ENCODE data around the gene ZBTB25.

GRCh38 chr14:64454671-64455070 is 49.0 kb downstream of the ZBTB25 start:
- TF ChIP-seq CTCF (IDR thresholded peaks at IDR 0.05; ENCODE audit: low read length) (no peak), EZH2 (IDR thresholded peaks at IDR 0.05; ENCODE audit: borderline replicate concordance, low read length) (no peak)

Data from OCI-LY1 (cell line).